ENCODE measurements around the gene SLC15A4. TPM values are rescaled to one million over a fixed set of nuclear protein-coding genes. Genes with fewer than 3 reads are reported as not detected.

The SLC15A4 gene
- polyA plus RNA-seq, 1 of the 3 experiments (the other 2 are of a cell fraction): 14.5 TPM

GRCh38 chr12:128794661-128795529 is 28.9 kb downstream of the SLC15A4 start:
- DNase-seq: no peak
- H3K27me3 ChIP-seq (ENCODE audit: insufficient read depth): no peaks in the 10 kb centered on the region
- no peak overlapping the region for H3K27ac ChIP-seq (ENCODE audit: low read depth in 2 of 2, low read length in 1 of 2)
- H3K36me3 ChIP-seq (replicated peaks in 1 of 2; ENCODE audit: control insufficient read depth in 1 of 2, insufficient read depth in 2 of 2, low read length in 1 of 2): peaks cover 34 to 68% of the 10 kb centered on the region in 2 experiments
- H2AFZ ChIP-seq (ENCODE audit: low read depth): no peak overlapping the region
- H3K79me2 ChIP-seq (ENCODE audit: insufficient read depth): no peaks in the 10 kb centered on the region
- ChIA-PET POLR2A (no interaction called here), CTCF (interaction anchor here (1.0 to 2.3 kb wide), 3 partner anchors 10 to 27 kb away, joined by 3 to 8 read pairs (median 7); no protein-coding TSS in a partner anchor)
- H3K4me1 ChIP-seq (ENCODE audit: control insufficient read depth in 1 of 2, insufficient read depth in 2 of 2, low read depth in 1 of 2, low read length in 1 of 2): no peaks in the 10 kb centered on the region; a peak in 1 of 4 replicates
- no peak for TF ChIP-seq SIN3A (IDR thresholded peaks at IDR 0.05; ENCODE audit: borderline replicate concordance, low read depth, low read length)
- no peak for TF ChIP-seq GABPA (IDR thresholded peaks at IDR 0.05; ENCODE audit: low read depth)
- TF ChIP-seq EZH2phosphoT487 (IDR thresholded peaks at IDR 0.05; ENCODE audit: borderline replicate concordance, low read depth): no peak
- TF ChIP-seq NFIC (IDR thresholded peaks at IDR 0.05; ENCODE audit: borderline replicate concordance): no peak
- no peak for TF ChIP-seq CHD2 (IDR thresholded peaks at IDR 0.05; ENCODE audit: low read length, partially characterized antibody)
- TF ChIP-seq SMC3 (IDR thresholded peaks at IDR 0.05; ENCODE audit: low read depth, low read length): no peak
- no peak for TF ChIP-seq PBX3 (IDR thresholded peaks at IDR 0.05)
- no peaks in the 10 kb centered on the region for H3F3A ChIP-seq (replicated peaks; ENCODE audit: insufficient read depth)
- no peak overlapping the region for H3K4me3 ChIP-seq (ENCODE audit: low read depth in 2 of 2, low read length in 1 of 2)
- H3K9me2 ChIP-seq: no peaks in the 10 kb centered on the region
- no peaks in the 10 kb centered on the region for H3K9me3 ChIP-seq
- no peak overlapping the region for H3K9ac ChIP-seq
- no peaks in the 10 kb centered on the region for H4K20me1 ChIP-seq (ENCODE audit: insufficient read depth)
- WGBS (ENCODE audit: low lambda C conversion rate): 83% methylated on average over 17 of the region's 20 CpGs
- no peak overlapping the region for H3K4me2 ChIP-seq

- Histone ChIP-seq H3K27me3 (ENCODE audit: insufficient read depth) (no peaks in the 10 kb centered on the region), H3K9me3 (no peaks in the 10 kb centered on the region), H3K27ac (ENCODE audit: low read depth in 2 of 2, low read length in 1 of 2) (no peak overlapping the region), H3K9ac (no peak overlapping the region), H3K9me2 (no peaks in the 10 kb centered on the region), H3K36me3 (replicated peaks in 1 of 2; ENCODE audit: control insufficient read depth in 1 of 2, insufficient read depth in 2 of 2, low read length in 1 of 2) (peaks cover 22 to 59% of the 10 kb centered on the region in 2 experiments), H3F3A (replicated peaks; ENCODE audit: insufficient read depth) (no peaks in the 10 kb centered on the region), H4K20me1 (ENCODE audit: insufficient read depth) (no peaks in the 10 kb centered on the region), H2AFZ (ENCODE audit: low read depth) (no peak overlapping the region), H3K4me1 (ENCODE audit: control insufficient read depth in 1 of 2, insufficient read depth in 2 of 2, low read depth in 1 of 2, low read length in 1 of 2) (no peaks in the 10 kb centered on the region; a peak in 1 of 4 replicates), H3K4me2 (no peak overlapping the region), H3K4me3 (ENCODE audit: low read depth in 2 of 2, low read length in 1 of 2) (no peak overlapping the region), H3K79me2 (ENCODE audit: insufficient read depth) (no peaks in the 10 kb centered on the region)
- TF ChIP-seq RXRA (IDR thresholded peaks at IDR 0.05; ENCODE audit: borderline replicate concordance, low read depth) (no peak), SMC3 (IDR thresholded peaks at IDR 0.05; ENCODE audit: low read depth, low read length) (no peak), FOXJ3 (CRISPR knock-in tag; IDR thresholded peaks at IDR 0.05) (no peak), PBX3 (IDR thresholded peaks at IDR 0.05) (no peak), IRF3 (IDR thresholded peaks at IDR 0.05; ENCODE audit: low read depth, low read length) (no peak), TCF12 (IDR thresholded peaks at IDR 0.05) (no peak), YY1 (IDR thresholded peaks at IDR 0.05; ENCODE audit: low read depth) (no peak), GABPA (IDR thresholded peaks at IDR 0.05; ENCODE audit: low read depth) (no peak), REST (IDR thresholded peaks at IDR 0.05; ENCODE audit: low read depth, low read length) (no peak), ELF1 (IDR thresholded peaks at IDR 0.05) (no peak)
- ChIA-PET POLR2A (no interaction called here), CTCF (interaction anchor here (1.7 to 2.3 kb wide), 2 partner anchors 11 kb away, joined by 7 to 8 read pairs; no protein-coding TSS in a partner anchor)
- 98% methylated on average over 6 of the region's 6 CpGs for WGBS (ENCODE audit: low lambda C conversion rate)
- DNase-seq: no peak
These were observed 30.1 kb downstream of the SLC15A4 start for GRCh38 chr12:128793701-128794100.

Measured in SK-N-SH (cell line).